ENCODE results near the gene NUDT14.

The NUDT14 gene

GRCh38 chr14:105211758-105212089, 30.6 kb upstream of the NUDT14 start:
- no peak for DNase-seq

GRCh38 chr14:105211086-105211757, 30.1 kb upstream of the NUDT14 start:
- no peak for DNase-seq

- no peak for DNase-seq
Observed at GRCh38 chr14:105210266-105211025, 29.3 kb upstream of the NUDT14 start.

- DNase-seq: no peak
Observed at GRCh38 chr14:105209646-105210045, 28.5 kb upstream of the NUDT14 start.

GRCh38 chr14:105209091-105209490, 28.0 kb upstream of the NUDT14 start:
- no peak for DNase-seq

GRCh38 chr14:105208738-105209075, 27.6 kb upstream of the NUDT14 start:
- DNase-seq: no peak

- DNase-seq: no peak
Observed at GRCh38 chr14:105207996-105208737, 27.1 kb upstream of the NUDT14 start.

GRCh38 chr14:105207460-105207901, 26.4 kb upstream of the NUDT14 start:
- DNase-seq: no peak

GRCh38 chr14:105206873-105207272, 25.8 kb upstream of the NUDT14 start:
- no peak for DNase-seq

- DNase-seq: no peak
Observed at GRCh38 chr14:105205673-105206208, 24.6 kb upstream of the NUDT14 start.

GRCh38 chr14:105204931-105205672, 24.0 kb upstream of the NUDT14 start:
- DNase-seq: no peak

- no peak for DNase-seq
Observed at GRCh38 chr14:105204206-105204930, 23.3 kb upstream of the NUDT14 start.

GRCh38 chr14:105203701-105204100, 22.6 kb upstream of the NUDT14 start:
- no peak for DNase-seq

GRCh38 chr14:105203057-105203531, 22.0 kb upstream of the NUDT14 start:
- DNase-seq: peak; percentile 42

- no peak for DNase-seq
Observed at GRCh38 chr14:105201925-105202513, 20.9 kb upstream of the NUDT14 start.

GRCh38 chr14:105201156-105201924, 20.2 kb upstream of the NUDT14 start:
- DNase-seq: no peak

- DNase-seq: no peak
Observed at GRCh38 chr14:105200641-105201040, 19.5 kb upstream of the NUDT14 start.

GRCh38 chr14:105200074-105200473, 19.0 kb upstream of the NUDT14 start:
- no peak for DNase-seq

- DNase-seq: no peak
Observed at GRCh38 chr14:105199093-105199492, 18.0 kb upstream of the NUDT14 start.

GRCh38 chr14:105198588-105198987, 17.5 kb upstream of the NUDT14 start:
- DNase-seq: no peak

- no peak for DNase-seq
Observed at GRCh38 chr14:105197211-105197641, 16.1 kb upstream of the NUDT14 start.

Measured in amniotic stem cell (primary cell).